Neuronal stem cell (in vitro differentiated cells): ENCODE data around the gene BTF3L4.
"Not testable (repeated sequence)": the region's sequence is repeated elsewhere in the genome, so short reads cannot be mapped to it uniquely, and the experiment has no call there.

Experiments used
- DNase-seq: peaks from one replicate; pipeline ENCODE4 v3.0.0-alpha.2; 2013; ENCODE audit warnings: low spot score
- H2AFZ ChIP-seq: one replicate; pipeline ENCODE4 v1.6.1; 2013; ENCODE audit warnings: mild to moderate bottlenecking, low read length, inconsistent platforms
- H2AK5ac ChIP-seq: 2 replicates; pipeline ENCODE4 v1.6.1; 2013; ENCODE audit warnings: low read depth, mild to moderate bottlenecking, inconsistent platforms, low read length, moderate library complexity, mixed read lengths
- H2BK120ac ChIP-seq: 2 replicates; pipeline ENCODE4 v1.6.1; 2013; ENCODE audit warnings: low read depth, mild to moderate bottlenecking, inconsistent platforms, low read length, moderate library complexity, mixed read lengths
- H2BK12ac ChIP-seq: one replicate; pipeline ENCODE4 v1.6.1; 2013; ENCODE audit warnings: low read length, inconsistent platforms
- H2BK15ac ChIP-seq: 2 replicates; pipeline ENCODE4 v1.6.1; 2013; ENCODE audit warnings: mild to moderate bottlenecking, low read length, inconsistent platforms, mixed read lengths
- H2BK5ac ChIP-seq: one replicate; pipeline ENCODE4 v1.6.1; 2013; ENCODE audit warnings: inconsistent platforms, mild to moderate bottlenecking, low read length, moderate library complexity
- H3K14ac ChIP-seq: one replicate; pipeline ENCODE4 v1.6.1; 2013; ENCODE audit warnings: low read length, inconsistent platforms
- H3K18ac ChIP-seq: 2 replicates; pipeline ENCODE4 v1.6.1; 2013; ENCODE audit warnings: low read length, inconsistent platforms
- H3K23ac ChIP-seq: 2 replicates; pipeline ENCODE4 v1.6.1; 2013; ENCODE audit warnings: low read depth, mild to moderate bottlenecking, mixed read lengths, low read length, inconsistent platforms; ENCODE audit not compliant: poor library complexity
- H3K27ac ChIP-seq: replicated peaks from 3 replicates; pipeline ENCODE4 v1.5.1; 2013; ENCODE audit warnings: low read length, inconsistent platforms
- H3K27me3 ChIP-seq, 3 experiments: 2 replicates each; pipeline ENCODE4 v1.6.1; 2013; ENCODE audit warnings: low read length in 3 of 3, mild to moderate bottlenecking in 2 of 3, inconsistent platforms in 1 of 3, low read depth in 1 of 3, mixed read lengths in 1 of 3, moderate library complexity in 1 of 3; ENCODE audit not compliant: control insufficient read depth in 3 of 3, insufficient read depth in 3 of 3
- H3K36me3 ChIP-seq, 2 donors: replicated peaks in 1 of 2; 2 replicates each; pipeline ENCODE4 v1.6.1; 2013; ENCODE audit warnings: low read length in 2 of 2; ENCODE audit not compliant: control insufficient read depth in 2 of 2, insufficient read depth in 2 of 2
- H3K4ac ChIP-seq: 2 replicates; pipeline ENCODE4 v1.6.1; 2013; ENCODE audit warnings: inconsistent platforms, mild to moderate bottlenecking, low read length, moderate library complexity
- H3K4me1 ChIP-seq, 2 donors: 1 replicate in 1 of 2; 2 replicates in 1 of 2; pipeline ENCODE4 v1.6.1; 2013; ENCODE audit warnings: low read length in 2 of 2, low read depth in 1 of 2; ENCODE audit not compliant: control insufficient read depth in 2 of 2, insufficient read depth in 1 of 2
- H3K4me2 ChIP-seq: one replicate; pipeline ENCODE4 v1.6.1; 2013; ENCODE audit warnings: mild to moderate bottlenecking, low read length, inconsistent platforms; ENCODE audit not compliant: insufficient read depth, poor library complexity, severe bottlenecking
- H3K4me3 ChIP-seq, 2 donors: 2 replicates each; pipeline ENCODE4 v1.5.1; 2013; ENCODE audit warnings: low read length in 2 of 2, mild to moderate bottlenecking in 2 of 2, inconsistent platforms in 1 of 2, moderate library complexity in 1 of 2
- H3K79me1 ChIP-seq: one replicate; pipeline ENCODE4 v1.6.1; 2013; ENCODE audit warnings: low read depth, mild to moderate bottlenecking, inconsistent platforms, low read length, moderate library complexity
- H3K9ac ChIP-seq: one replicate; pipeline ENCODE4 v1.6.1; 2013; ENCODE audit warnings: mild to moderate bottlenecking, low read depth, low read length, inconsistent platforms; ENCODE audit not compliant: poor library complexity
- H3K9me3 ChIP-seq, 2 donors: replicated peaks in 1 of 2; 2 replicates each; pipeline versions ENCODE3 to v1.6.1; 2013; ENCODE audit warnings: low read length in 2 of 2, mild to moderate bottlenecking in 2 of 2, inconsistent platforms in 1 of 2, low read depth in 1 of 2, mixed read lengths in 1 of 2, moderate library complexity in 1 of 2; ENCODE audit not compliant: control insufficient read depth in 2 of 2, insufficient read depth in 1 of 2
- H4K8ac ChIP-seq: one replicate; pipeline ENCODE4 v1.6.1; 2013; ENCODE audit warnings: low read depth, mild to moderate bottlenecking, inconsistent platforms, low read length, moderate library complexity
- H4K91ac ChIP-seq: one replicate; pipeline ENCODE4 v1.6.1; 2013; ENCODE audit warnings: low read length, low read depth, mild to moderate bottlenecking, inconsistent platforms; ENCODE audit not compliant: poor library complexity
- WGBS, 2 donors: extraction: QIAGEN DNeasy Blood & Tissue Kit; methylation state at CpG; one replicate each; pipeline ENCODE4 v1.1.7; 2013; ENCODE audit warnings: missing lambda C conversion rate in 2 of 2, mixed read lengths in 1 of 2; ENCODE audit not compliant: insufficient read length in 2 of 2, insufficient replicate concordance in 1 of 2; ENCODE audit errors: extremely low coverage in 2 of 2; 5-methylcytosine and 5-hydroxymethylcytosine counted together

BTF3L4 gene

GRCh38 chr1:52022133-52022532 lies 34.0 kb upstream of the BTF3L4 start:
- H2BK15ac ChIP-seq = no peak overlapping the region
- H3K23ac ChIP-seq = no peak overlapping the region
- H3K9ac ChIP-seq = no peak overlapping the region
- peaks cover 27 to 63% of the 10 kb centered on the region in 2 donors for H3K36me3 ChIP-seq
- H2BK120ac ChIP-seq = no peak overlapping the region
- no CpG with 5 or more reads among the region's 2 CpGs for WGBS, 2 donors
- no peak overlapping the region for H2BK5ac ChIP-seq
- no peaks in the 10 kb centered on the region for H3K9me3 ChIP-seq
- no peaks in the 10 kb centered on the region for H3K79me1 ChIP-seq
- no peak overlapping the region for H3K18ac ChIP-seq
- H3K4me1 ChIP-seq = no peaks in the 10 kb centered on the region
- H2BK12ac ChIP-seq = no peak overlapping the region
- H3K4me3 ChIP-seq = no peak overlapping the region
- no peak overlapping the region for H2AFZ ChIP-seq
- no peak overlapping the region for H3K4ac ChIP-seq
- no peak overlapping the region for H3K4me2 ChIP-seq
- H4K91ac ChIP-seq = no peak overlapping the region
- no peak overlapping the region for H2AK5ac ChIP-seq
- DNase-seq = no peak
- no peaks in the 10 kb centered on the region for H3K27me3 ChIP-seq
- no peak overlapping the region for H3K14ac ChIP-seq
- peak overlapping the region; percentile 27 for H3K27ac ChIP-seq
- H4K8ac ChIP-seq = no peak overlapping the region

DNA sequence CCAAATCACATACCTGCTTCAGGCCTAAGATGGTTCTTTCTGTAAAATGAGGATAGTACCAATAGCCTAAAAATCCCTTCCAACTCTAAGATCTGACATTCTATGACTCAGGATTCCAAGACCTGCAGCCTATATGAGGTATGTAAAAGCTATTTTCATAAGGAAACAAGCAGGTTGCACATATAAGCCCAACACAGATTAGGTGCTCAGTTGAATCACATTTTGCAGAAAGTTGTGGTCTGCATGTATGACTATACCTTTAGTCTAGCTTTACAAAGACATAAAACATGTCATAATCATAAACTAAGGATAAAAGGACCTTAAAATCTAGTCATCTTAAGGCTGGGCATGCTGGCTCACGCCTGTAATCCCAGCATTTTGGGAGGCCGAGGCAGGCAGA lies 29.8 kb upstream of the BTF3L4 start:
- no CpG with 5 or more reads among the region's 2 CpGs for WGBS, 2 donors
- Histone ChIP-seq H2BK15ac (no peak overlapping the region), H3K4me1 (no peaks in the 10 kb centered on the region), H4K8ac (no peak overlapping the region), H3K23ac (no peak overlapping the region), H3K9me3 (no peaks in the 10 kb centered on the region), H2BK12ac (no peak overlapping the region), H3K9ac (no peak overlapping the region), H3K4me2 (no peak overlapping the region), H3K4ac (no peak overlapping the region), H3K36me3 (peaks cover 17 to 60% of the 10 kb centered on the region in 2 donors), H2AFZ (no peak overlapping the region), H3K14ac (no peak overlapping the region), H3K4me3 (no peak overlapping the region), H2BK120ac (no peak overlapping the region), H3K18ac (no peak overlapping the region), H4K91ac (no peak overlapping the region), H2AK5ac (no peak overlapping the region), H3K27me3 (no peaks in the 10 kb centered on the region), H3K27ac (no peak overlapping the region), H2BK5ac (no peak overlapping the region), H3K79me1 (peaks cover under 1% of the 10 kb centered on the region)
- no peak for DNase-seq

DNA sequence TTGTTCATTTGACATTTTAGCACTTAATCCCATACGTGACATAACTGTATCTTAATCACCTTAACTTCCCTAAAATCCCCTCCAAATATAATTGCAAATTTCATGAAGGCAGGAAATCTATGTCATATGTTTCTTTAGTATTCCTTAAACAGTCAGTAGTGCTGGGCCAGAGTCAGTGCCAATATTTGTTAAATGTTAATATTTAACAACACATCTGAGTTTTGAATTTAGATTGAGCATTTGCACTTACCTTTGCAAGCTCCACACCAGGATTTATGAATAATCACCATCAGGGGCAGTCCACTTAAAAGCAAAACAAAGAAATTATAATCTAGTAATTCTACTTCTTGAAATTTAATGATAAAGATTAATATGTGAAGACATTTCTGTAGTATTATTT lies 27.8 kb upstream of the BTF3L4 start:
- Histone ChIP-seq H3K4me1 (peaks cover 5 to 8% of the 10 kb centered on the region in 2 donors), H3K9me3 (no peaks in the 10 kb centered on the region), H3K36me3 (peaks cover 11 to 57% of the 10 kb centered on the region in 2 donors), H4K91ac (no peak overlapping the region), H2BK5ac (no peak overlapping the region), H3K23ac (no peak overlapping the region), H2BK15ac (no peak overlapping the region), H3K27me3 (no peaks in the 10 kb centered on the region), H3K79me1 (peaks cover 9% of the 10 kb centered on the region), H2BK12ac (no peak overlapping the region), H3K9ac (no peak overlapping the region), H3K4me2 (no peak overlapping the region), H2AFZ (no peak overlapping the region), H3K27ac (no peak overlapping the region), H3K4ac (no peak overlapping the region), H2BK120ac (no peak overlapping the region), H3K18ac (no peak overlapping the region), H4K8ac (no peak overlapping the region), H3K4me3 (no peak overlapping the region), H3K14ac (no peak overlapping the region), H2AK5ac (no peak overlapping the region)
- 100% methylated on average over 1 of the region's 1 CpG; no CpG with 5 or more reads in 1 of the 2 donors for WGBS, 2 donors
- no peak for DNase-seq

DNA sequence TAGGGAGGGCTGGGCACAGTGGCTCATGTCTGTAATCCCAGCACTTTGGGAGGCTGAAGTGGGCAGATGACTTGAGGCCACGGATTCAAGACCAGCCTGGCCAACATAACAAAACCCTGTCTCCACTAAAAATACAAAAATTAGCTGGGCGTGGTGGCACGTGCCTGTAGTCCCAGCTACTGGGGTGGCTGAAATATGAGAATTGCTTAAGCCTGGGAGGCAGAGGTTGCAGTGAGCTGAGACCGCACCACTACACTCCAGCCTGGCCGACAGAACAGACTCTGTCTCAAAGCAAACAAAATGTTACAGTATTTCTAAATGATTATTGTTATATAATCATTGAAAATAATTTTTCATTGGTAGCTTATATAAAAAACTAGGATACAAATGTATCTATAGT lies 27.3 kb upstream of the BTF3L4 start:
- H2BK120ac ChIP-seq, H3K4me3 ChIP-seq, H3K27me3 ChIP-seq, H2BK15ac ChIP-seq, H3K27ac ChIP-seq, H3K9me3 ChIP-seq, H2BK5ac ChIP-seq, H3K18ac ChIP-seq, H3K4ac ChIP-seq, H3K23ac ChIP-seq, H2AFZ ChIP-seq, H2BK12ac ChIP-seq, H3K14ac ChIP-seq, H2AK5ac ChIP-seq, DNase-seq, H4K91ac ChIP-seq, H3K9ac ChIP-seq, H3K4me2 ChIP-seq, H4K8ac ChIP-seq, H3K4me1 ChIP-seq: not testable (repeated sequence)
- H3K79me1 ChIP-seq = peaks cover 11% of the 10 kb centered on the region
- WGBS, 2 donors = no CpG with 5 or more reads among the region's 5 CpGs
- H3K36me3 ChIP-seq = peaks cover 9 to 52% of the 10 kb centered on the region in 2 donors
